Measurements from ENCODE around the gene TMTC2.
A peak's percentile ranks its signal among the peaks of the same experiment; 100 is the strongest.
"Not testable (repeated sequence)": the region's sequence is repeated elsewhere in the genome, so short reads cannot be mapped to it uniquely, and the experiment has no call there.

Gene TMTC2

DNA sequence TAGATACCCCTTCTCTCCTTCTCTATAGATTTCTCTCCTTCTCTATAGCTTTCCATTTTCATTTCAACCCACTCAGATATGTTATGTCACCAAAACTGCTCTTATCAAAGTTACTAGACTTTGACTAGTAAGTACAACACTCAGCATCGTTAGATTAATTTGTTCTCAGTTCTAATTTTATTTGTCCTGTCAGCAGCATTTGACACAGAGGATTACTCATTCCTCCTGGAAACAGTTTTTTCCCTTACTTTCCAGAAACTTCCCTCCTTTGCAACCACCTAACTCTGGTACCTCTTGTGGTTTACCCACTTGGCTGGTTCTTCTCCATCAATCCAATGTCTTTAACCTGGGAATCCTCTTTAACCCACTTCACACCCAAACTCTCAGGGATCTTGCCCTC is 423.7 kb downstream of the TMTC2 start:
- FAIRE-seq (no peak), DNase-seq (ENCODE audit: insufficient read length, low spot score) (no peak)
- TF ChIP-seq, protein P1, sequence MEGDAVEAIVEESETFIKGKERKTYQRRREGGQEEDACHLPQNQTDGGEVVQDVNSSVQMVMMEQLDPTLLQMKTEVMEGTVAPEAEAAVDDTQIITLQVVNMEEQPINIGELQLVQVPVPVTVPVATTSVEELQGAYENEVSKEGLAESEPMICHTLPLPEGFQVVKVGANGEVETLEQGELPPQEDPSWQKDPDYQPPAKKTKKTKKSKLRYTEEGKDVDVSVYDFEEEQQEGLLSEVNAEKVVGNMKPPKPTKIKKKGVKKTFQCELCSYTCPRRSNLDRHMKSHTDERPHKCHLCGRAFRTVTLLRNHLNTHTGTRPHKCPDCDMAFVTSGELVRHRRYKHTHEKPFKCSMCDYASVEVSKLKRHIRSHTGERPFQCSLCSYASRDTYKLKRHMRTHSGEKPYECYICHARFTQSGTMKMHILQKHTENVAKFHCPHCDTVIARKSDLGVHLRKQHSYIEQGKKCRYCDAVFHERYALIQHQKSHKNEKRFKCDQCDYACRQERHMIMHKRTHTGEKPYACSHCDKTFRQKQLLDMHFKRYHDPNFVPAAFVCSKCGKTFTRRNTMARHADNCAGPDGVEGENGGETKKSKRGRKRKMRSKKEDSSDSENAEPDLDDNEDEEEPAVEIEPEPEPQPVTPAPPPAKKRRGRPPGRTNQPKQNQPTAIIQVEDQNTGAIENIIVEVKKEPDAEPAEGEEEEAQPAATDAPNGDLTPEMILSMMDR (IDR thresholded peaks at IDR 0.05; ENCODE audit: insufficient read depth, missing control alignments): no peak

DNA sequence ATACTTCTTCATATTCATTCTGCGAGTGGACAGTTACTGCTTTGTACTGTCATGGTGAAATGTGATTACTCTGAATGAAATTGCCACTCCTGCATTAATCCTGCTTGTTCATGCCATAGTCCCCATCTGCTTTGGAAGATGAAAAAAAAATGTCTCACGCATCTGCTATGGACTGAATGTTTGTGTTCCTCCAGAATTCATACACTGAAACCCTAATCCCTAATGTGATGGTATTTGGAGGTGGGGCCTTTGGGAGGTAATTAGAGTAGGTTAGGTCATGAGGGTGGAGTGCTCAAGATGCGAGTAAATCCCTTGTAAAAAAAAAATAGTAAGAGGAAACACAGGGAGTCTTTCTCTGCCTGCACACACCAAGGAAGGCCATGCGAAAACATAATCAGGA is 427.2 kb downstream of the TMTC2 start:
- FAIRE-seq: peak; percentile 74
- TF ChIP-seq, protein P1 (IDR thresholded peaks at IDR 0.05; ENCODE audit: insufficient read depth, missing control alignments): no peak

GRCh38 chr12:83114966-83115365 is 428.3 kb downstream of the TMTC2 start:
- FAIRE-seq (no peak), DNase-seq (ENCODE audit: insufficient read length, low spot score) (no peak)
- TF ChIP-seq, protein P1 (IDR thresholded peaks at IDR 0.05; ENCODE audit: insufficient read depth, missing control alignments): no peak

More for the DNA sequence above, 427.2 kb downstream of the TMTC2 start:
- DNase-seq (ENCODE audit: insufficient read length, low spot score): no peak

GRCh38 chr12:83117926-83118325 is 431.2 kb downstream of the TMTC2 start:
- not testable (repeated sequence) for DNase-seq (ENCODE audit: insufficient read length, low spot score); FAIRE-seq

DNA sequence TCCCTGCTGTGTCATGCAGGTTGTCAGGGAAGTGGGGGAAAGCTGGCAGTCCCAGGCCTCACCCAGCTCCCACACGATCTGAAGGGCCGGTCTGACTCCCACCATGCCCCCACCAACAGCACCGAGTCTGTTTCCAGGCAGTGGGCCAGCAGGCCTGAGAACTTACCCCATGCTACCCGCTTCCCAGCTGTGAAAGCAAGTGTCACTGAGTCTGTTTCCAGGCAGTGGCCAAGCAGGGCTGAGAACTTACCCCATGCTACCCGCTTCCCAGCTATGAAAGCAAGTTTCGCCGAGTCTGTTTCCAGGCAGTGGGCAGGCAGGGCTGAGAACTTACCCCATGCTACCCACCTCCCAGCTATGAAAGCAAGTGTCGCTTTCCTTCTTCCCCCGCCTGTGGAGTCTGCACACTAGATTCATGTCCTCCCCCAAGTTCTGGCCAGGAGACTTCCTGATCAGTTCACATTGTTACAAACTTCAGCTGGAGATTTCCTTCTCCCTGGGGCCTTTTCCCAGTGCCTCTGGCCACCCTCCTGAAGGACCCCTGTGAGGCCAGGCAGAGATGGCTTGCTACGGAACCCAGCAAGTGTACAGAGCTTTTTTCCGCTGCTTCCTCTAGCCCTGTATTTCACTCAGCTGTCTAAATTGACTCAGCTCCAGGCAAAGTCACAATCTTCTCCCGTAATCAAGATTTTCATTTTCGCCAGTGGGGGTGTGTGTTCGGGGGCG is 435.4 kb downstream of the TMTC2 start:
- DNase-seq (ENCODE audit: insufficient read length, low spot score) (no peak), FAIRE-seq (no peak)
- TF ChIP-seq, protein P1 (IDR thresholded peaks at IDR 0.05; ENCODE audit: insufficient read depth, missing control alignments): no peak

- TF ChIP-seq, protein P1 (IDR thresholded peaks at IDR 0.05; ENCODE audit: insufficient read depth, missing control alignments): no peak
- no peak for FAIRE-seq
- no peak for DNase-seq (ENCODE audit: insufficient read length, low spot score)
These were observed 435.9 kb downstream of the TMTC2 start for GRCh38 chr12:83122623-83122934.

- no peak for FAIRE-seq
- TF ChIP-seq, protein P1 (IDR thresholded peaks at IDR 0.05; ENCODE audit: insufficient read depth, missing control alignments): no peak
- DNase-seq (ENCODE audit: insufficient read length, low spot score): no peak
These were observed 436.3 kb downstream of the TMTC2 start for GRCh38 chr12:83123039-83123438.

DNA sequence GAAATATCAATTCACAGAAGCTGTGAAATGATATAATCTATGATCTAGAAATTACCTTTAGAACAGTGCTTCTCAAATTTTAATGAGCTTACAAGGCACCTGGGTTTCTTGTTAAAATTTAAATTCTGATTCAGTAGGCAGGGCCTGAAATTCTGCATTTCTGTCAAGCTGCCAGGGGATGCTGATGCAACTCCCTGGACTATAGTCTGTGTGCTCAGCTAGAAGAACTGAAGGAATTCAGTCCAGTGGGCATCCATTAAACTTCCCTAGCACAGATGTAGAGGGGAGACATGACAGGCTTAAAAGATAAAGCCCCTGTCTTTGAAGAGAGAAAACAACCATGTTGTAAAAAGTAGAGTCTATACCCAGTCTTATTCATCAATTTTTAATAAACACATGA is 441.8 kb downstream of the TMTC2 start:
- DNase-seq (ENCODE audit: insufficient read length, low spot score) (no peak), FAIRE-seq (no peak)
- TF ChIP-seq, protein P1 (IDR thresholded peaks at IDR 0.05; ENCODE audit: insufficient read depth, missing control alignments): no peak
